GM12891 (cell line): ENCODE results near the gene CHCHD6.
"Not testable (repeated sequence)": the region's sequence is repeated elsewhere in the genome, so short reads cannot be mapped to it uniquely, and the experiment has no call there.

Experiments
- DNase-seq: peaks from one replicate; pipeline ENCODE4 v3.0.0; 2011; ENCODE audit warnings: low spot score; ENCODE audit not compliant: insufficient read length
- FAIRE-seq: peaks from 2 replicates; lab custom pipeline; 2011; peaks lifted over from hg19 to GRCh38; lab: Jason Lieb, UNC
- PAX5 ChIP-seq: IDR thresholded peaks from 2 replicates; pipeline ENCODE4 v1.6.1; 2011; ENCODE audit warnings: low read length, moderate library complexity, mild to moderate bottlenecking; ENCODE audit not compliant: insufficient read depth, severe bottlenecking
- POLR2A ChIP-seq: IDR thresholded peaks from 2 replicates; pipeline ENCODE4 v1.6.1; 2011; ENCODE audit warnings: low read depth, low read length, control low read depth
- POLR2AphosphoS5 ChIP-seq: IDR thresholded peaks from 2 replicates; pipeline ENCODE4 v1.6.1; 2011; ENCODE audit warnings: low read depth, low read length, control low read depth
- POU2F2 ChIP-seq: IDR thresholded peaks from 2 replicates; pipeline ENCODE4 v1.6.1; 2011; ENCODE audit warnings: low read depth, mild to moderate bottlenecking, control low read depth, low read length, moderate library complexity
- SPI1 ChIP-seq: IDR thresholded peaks from 2 replicates; pipeline ENCODE4 v1.6.1; 2011; ENCODE audit warnings: low read depth, low read length, control low read depth
- TAF1 ChIP-seq: IDR thresholded peaks from 2 replicates; pipeline ENCODE4 v1.6.1; 2011; ENCODE audit warnings: low read depth, low read length, control low read depth

CHCHD6 gene

DNA sequence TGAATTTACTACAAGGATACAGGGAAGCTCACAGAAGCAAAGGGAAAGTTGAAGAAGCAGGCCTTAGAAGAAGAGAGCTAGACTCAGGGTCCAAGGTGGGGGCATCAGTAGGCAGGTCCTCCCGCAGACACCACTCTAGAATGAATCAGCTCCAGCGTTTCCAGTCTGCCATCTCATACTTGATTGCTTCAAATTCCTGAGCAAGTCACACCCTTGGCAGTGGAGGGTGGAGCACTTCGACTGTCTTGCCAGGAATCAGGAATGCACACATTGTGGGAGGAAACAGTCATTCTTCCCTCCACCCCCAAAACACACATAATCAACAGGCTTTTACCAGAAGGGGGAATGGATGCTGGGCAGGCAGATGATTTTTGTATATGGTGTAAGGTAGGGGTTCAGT lies 78.5 kb downstream of the CHCHD6 start:
- FAIRE-seq (no peak), DNase-seq (no peak)
- TF ChIP-seq POLR2A (no peak), TAF1 (no peak), PAX5 (no peak), POLR2AphosphoS5 (no peak), SPI1 (no peak), POU2F2 (no peak)

GRCh38 chr3:126784254-126784653 lies 80.2 kb downstream of the CHCHD6 start:
- no peak for FAIRE-seq
- no peak for DNase-seq
- no peak for TF ChIP-seq POLR2A
- no peak for TF ChIP-seq SPI1
- TF ChIP-seq PAX5: no peak
- no peak for TF ChIP-seq POU2F2
- TF ChIP-seq POLR2AphosphoS5: no peak
- TF ChIP-seq TAF1: no peak

DNA sequence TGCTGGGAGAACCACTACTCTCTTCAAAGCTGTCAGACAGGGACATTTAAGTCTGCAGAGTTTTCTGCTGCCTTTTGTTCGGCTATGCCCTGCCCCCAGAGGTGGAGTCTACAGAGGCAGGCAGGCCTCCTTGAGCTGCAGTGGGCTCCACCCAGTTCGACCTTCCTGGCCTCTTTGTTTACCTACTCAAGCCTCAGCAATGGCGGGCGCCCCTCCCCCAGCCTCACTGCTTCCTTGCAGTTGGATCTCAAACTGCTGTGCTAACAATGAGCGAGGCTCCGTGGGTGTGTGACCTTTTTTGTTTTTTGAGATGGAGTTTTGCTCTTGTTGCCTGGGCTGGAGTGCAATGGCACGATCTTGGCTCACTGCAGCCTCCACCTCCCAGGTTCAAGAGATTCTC lies 87.3 kb downstream of the CHCHD6 start:
- FAIRE-seq, DNase-seq: not testable (repeated sequence)

GRCh38 chr3:126792998-126793397 lies 89.0 kb downstream of the CHCHD6 start:
- DNase-seq (no peak), FAIRE-seq (no peak)

DNA sequence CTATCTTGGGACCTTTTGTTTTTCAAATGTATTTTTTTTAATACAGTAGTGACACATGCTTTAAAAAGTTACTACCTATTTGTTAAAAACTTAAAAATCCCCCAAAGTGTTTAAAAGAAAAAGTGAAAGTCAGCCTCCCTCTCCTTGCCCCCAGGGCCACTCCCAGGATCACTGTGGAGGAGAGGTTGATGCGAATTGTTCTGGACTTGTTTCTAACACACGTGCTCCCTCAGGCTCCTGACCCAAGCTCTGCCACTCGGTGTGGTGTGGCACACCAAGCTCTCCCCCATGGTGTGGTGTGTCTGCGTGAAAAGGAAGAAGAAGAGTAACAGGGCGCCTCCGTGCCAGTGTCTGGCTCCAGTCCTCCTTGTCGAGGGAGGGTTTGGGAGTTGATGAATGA lies 93.5 kb downstream of the CHCHD6 start:
- FAIRE-seq: no peak
- DNase-seq: no peak
- TF ChIP-seq POU2F2 (no peak), TAF1 (no peak), POLR2AphosphoS5 (no peak), POLR2A (no peak), PAX5 (no peak), SPI1 (no peak)

More at GRCh38 chr3:126792998-126793397, 89.0 kb downstream of the CHCHD6 start:
- TF ChIP-seq PAX5: no peak
- no peak for TF ChIP-seq POLR2AphosphoS5
- no peak for TF ChIP-seq POU2F2
- no peak for TF ChIP-seq TAF1
- TF ChIP-seq SPI1: no peak
- no peak for TF ChIP-seq POLR2A

DNA sequence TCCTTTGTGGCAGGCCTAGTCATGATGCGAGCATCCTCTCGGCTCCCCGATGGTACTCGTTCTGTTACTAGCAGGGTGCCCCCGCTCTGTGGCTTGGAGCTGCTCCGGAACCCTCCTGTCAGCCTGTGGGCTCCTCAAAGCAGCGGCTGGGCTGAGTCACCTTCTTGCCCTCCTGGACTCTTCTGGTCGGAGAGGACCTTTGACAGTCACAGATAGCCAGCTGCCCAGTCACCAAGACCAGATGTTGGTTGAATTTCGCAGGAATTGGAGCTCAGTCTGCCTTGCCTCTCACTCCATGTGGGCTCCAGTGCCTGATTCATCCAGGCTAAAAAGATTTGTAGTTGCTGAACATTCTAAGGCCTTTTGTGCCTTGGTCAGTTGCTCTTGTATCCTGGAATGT lies 94.5 kb downstream of the CHCHD6 start:
- TF ChIP-seq POLR2AphosphoS5 (no peak), TAF1 (no peak), POU2F2 (no peak), POLR2A (no peak), PAX5 (no peak), SPI1 (no peak)
- DNase-seq (no peak), FAIRE-seq (no peak)

GRCh38 chr3:126799099-126799498 lies 95.1 kb downstream of the CHCHD6 start:
- TF ChIP-seq PAX5 (no peak), SPI1 (no peak), POLR2A (no peak), POU2F2 (no peak), POLR2AphosphoS5 (no peak), TAF1 (no peak)
- FAIRE-seq (no peak), DNase-seq (no peak)

DNA sequence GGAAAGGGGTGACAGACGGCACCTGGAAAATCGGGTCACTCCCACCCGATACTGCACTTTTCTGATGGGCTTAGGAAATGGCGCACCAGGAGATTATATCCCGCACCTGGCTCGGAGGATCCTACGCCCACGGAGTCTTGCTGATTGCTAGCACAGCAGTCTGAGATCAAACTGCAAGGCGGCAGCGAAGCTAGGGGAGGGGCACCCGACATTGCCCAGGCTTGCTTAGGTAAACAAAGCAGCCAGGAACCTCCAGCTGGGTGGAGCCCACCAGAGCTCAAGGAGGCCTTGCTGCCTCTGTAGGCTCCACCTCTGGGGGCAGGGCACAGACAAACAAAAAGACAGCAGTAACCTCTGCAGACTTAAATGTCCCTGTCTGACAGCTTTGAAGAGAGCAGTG lies 97.3 kb downstream of the CHCHD6 start:
- FAIRE-seq, DNase-seq: not testable (repeated sequence)

DNA sequence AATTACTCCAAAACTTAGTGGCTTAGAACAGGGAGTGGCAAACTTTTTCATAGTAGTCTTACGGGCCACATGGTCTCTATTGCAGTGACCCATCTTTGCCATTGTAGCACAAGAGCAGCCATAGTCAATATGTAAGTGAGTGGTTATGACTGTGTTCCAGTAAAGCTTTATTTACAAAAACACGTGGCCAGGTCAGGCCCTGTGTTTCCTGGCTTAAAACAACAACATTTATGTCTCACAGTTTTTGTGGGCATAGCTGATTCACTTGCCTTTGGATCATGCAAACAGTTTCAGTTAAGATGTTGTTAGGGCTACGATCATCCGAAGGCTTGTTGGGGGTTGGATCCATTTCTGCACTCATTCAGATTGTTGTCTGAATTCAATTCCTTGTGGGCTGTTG lies 103.8 kb downstream of the CHCHD6 start:
- FAIRE-seq: no peak
- no peak for DNase-seq
- TF ChIP-seq POLR2A: no peak
- no peak for TF ChIP-seq TAF1
- no peak for TF ChIP-seq POLR2AphosphoS5
- no peak for TF ChIP-seq PAX5
- TF ChIP-seq SPI1: no peak
- no peak for TF ChIP-seq POU2F2

- DNase-seq: no peak
- TF ChIP-seq TAF1 (no peak), POLR2A (no peak), PAX5 (no peak), POLR2AphosphoS5 (no peak), SPI1 (no peak), POU2F2 (no peak)
- FAIRE-seq: no peak
Observed at GRCh38 chr3:126811530-126811929, 107.5 kb downstream of the CHCHD6 start.

DNA sequence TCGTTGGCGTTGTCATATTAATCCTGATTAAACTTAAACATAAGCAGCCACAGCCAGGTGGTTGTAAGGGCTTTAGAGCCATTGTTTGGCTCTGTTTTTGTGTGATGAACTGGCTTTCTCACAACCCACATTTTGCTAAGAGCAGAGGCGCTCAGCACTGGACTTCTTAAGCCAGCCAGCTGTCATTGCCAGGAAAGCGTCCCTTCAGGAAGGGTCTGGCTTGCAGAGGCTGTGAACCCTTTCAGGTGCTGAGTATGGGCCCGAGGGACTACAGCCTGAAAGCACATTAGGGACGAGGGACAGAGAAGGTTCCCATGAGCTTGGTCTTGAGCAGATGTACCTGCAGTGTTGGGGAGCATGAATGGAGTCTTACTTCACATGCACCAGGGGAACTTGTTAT lies 112.3 kb downstream of the CHCHD6 start:
- DNase-seq: no peak
- no peak for FAIRE-seq
- no peak for TF ChIP-seq TAF1
- TF ChIP-seq PAX5: no peak
- TF ChIP-seq POU2F2: no peak
- TF ChIP-seq POLR2AphosphoS5: no peak
- no peak for TF ChIP-seq SPI1
- TF ChIP-seq POLR2A: no peak
